OCI-LY1 (cell line): ENCODE results near the gene SLC25A46.

Source experiments
- H2AFZ ChIP-seq: fragments of 200-600 bp; sonication (generic), shearing (Covaris generic); 2 replicates; pipeline ENCODE4 v1.6.0; 2014; ENCODE audit warnings: antibody characterized with exemption, mild to moderate bottlenecking, low read length
- H3F3A ChIP-seq: fragments of 200-600 bp; sonication (generic), shearing (Covaris generic); 2 replicates; pipeline ENCODE4 v1.6.0; 2014; ENCODE audit warnings: mild to moderate bottlenecking, antibody characterized with exemption, low read length, moderate library complexity; ENCODE audit not compliant: insufficient read depth
- H3K27ac ChIP-seq: fragments of 200-600 bp; sonication (generic); 2 replicates; pipeline ENCODE4 v1.5.1; 2014; ENCODE audit warnings: low read length, mixed run types, mild to moderate bottlenecking, low read depth; ENCODE audit not compliant: poor library complexity, severe bottlenecking
- H3K27me3 ChIP-seq: fragments of 200-600 bp; sonication (generic); 2 replicates; pipeline ENCODE4 v1.6.0; 2014; ENCODE audit warnings: antibody characterized with exemption, mild to moderate bottlenecking, low read length, moderate library complexity; ENCODE audit not compliant: insufficient read depth
- H3K36me3 ChIP-seq: fragments of 200-600 bp; sonication (generic); 2 replicates; pipeline ENCODE4 v1.6.1; 2014; ENCODE audit warnings: mild to moderate bottlenecking, antibody characterized with exemption, low read length, moderate library complexity, mixed read lengths; ENCODE audit not compliant: insufficient read depth
- H3K4me1 ChIP-seq: fragments of 200-600 bp; sonication (generic); 2 replicates; pipeline ENCODE4 v1.5.1; 2014; ENCODE audit warnings: mild to moderate bottlenecking, low read length, moderate library complexity; ENCODE audit not compliant: insufficient read depth, severe bottlenecking
- H3K4me2 ChIP-seq: fragments of 200-600 bp; sonication (generic), shearing (Covaris generic); 2 replicates; pipeline ENCODE4 v1.6.1; 2014; ENCODE audit warnings: low read length
- H3K4me3 ChIP-seq: fragments of 200-600 bp; sonication (generic); 2 replicates; pipeline ENCODE4 v1.5.1; 2014; ENCODE audit warnings: low read length, low read depth, mild to moderate bottlenecking, mixed read lengths; ENCODE audit not compliant: poor library complexity, severe bottlenecking
- H3K79me2 ChIP-seq: fragments of 200-600 bp; shearing (Covaris generic); 2 replicates; pipeline ENCODE4 v1.6.1; 2016; ENCODE audit warnings: mixed run types, low read length, mixed read lengths; ENCODE audit not compliant: insufficient read depth
- H3K9ac ChIP-seq: fragments of 200-600 bp; sonication (generic), shearing (Covaris generic); 2 replicates; pipeline ENCODE4 v1.6.1; 2014; ENCODE audit warnings: mild to moderate bottlenecking, low read length, mixed read lengths
- H3K9me2 ChIP-seq: fragments of 200-600 bp; sonication (generic), shearing (Covaris generic); 2 replicates; pipeline ENCODE4 v1.6.1; 2014; ENCODE audit warnings: low read depth, mild to moderate bottlenecking, low read length, mixed read lengths
- H3K9me3 ChIP-seq: fragments of 200-600 bp; shearing (Covaris generic); 2 replicates; pipeline ENCODE4 v1.6.1; 2014; ENCODE audit warnings: low read length, mixed read lengths
- H4K20me1 ChIP-seq: fragments of 200-600 bp; sonication (generic), shearing (Covaris generic); 2 replicates; pipeline ENCODE4 v1.6.0; 2016; ENCODE audit warnings: mild to moderate bottlenecking, low read length; ENCODE audit not compliant: insufficient read depth
- CTCF ChIP-seq: fragments of 200-600 bp; sonication (generic), shearing (Covaris generic); IDR thresholded peaks from 2 replicates; pipeline ENCODE4 v1.5.1; 2017; ENCODE audit warnings: mild to moderate bottlenecking, antibody characterized with exemption, low read length, moderate library complexity, mixed read lengths
- EZH2 ChIP-seq: fragments of 200-600 bp; sonication (generic), shearing (Covaris generic); IDR thresholded peaks from 2 replicates; pipeline ENCODE4 v1.8.0; 2017; ENCODE audit warnings: borderline replicate concordance, mixed run types, mild to moderate bottlenecking, antibody characterized with exemption, low read length, moderate library complexity, mixed read lengths

SLC25A46 gene

GRCh38 chr5:110809006-110809405 lies 70.2 kb downstream of the SLC25A46 start:
- H3K36me3 ChIP-seq, result no peaks in the 10 kb centered on the region
- no peak overlapping the region for H3K9ac ChIP-seq
- no peak overlapping the region for H3K4me3 ChIP-seq
- no peaks in the 10 kb centered on the region for H3F3A ChIP-seq
- no peaks in the 10 kb centered on the region for H3K4me1 ChIP-seq
- H3K9me2 ChIP-seq, result no peaks in the 10 kb centered on the region
- no peaks in the 10 kb centered on the region for H3K27me3 ChIP-seq
- H3K4me2 ChIP-seq, result no peak overlapping the region
- no peaks in the 10 kb centered on the region for H3K79me2 ChIP-seq
- H3K9me3 ChIP-seq, result no peaks in the 10 kb centered on the region
- H2AFZ ChIP-seq, result no peak overlapping the region
- H4K20me1 ChIP-seq, result no peaks in the 10 kb centered on the region
- no peak for TF ChIP-seq EZH2
- TF ChIP-seq CTCF, result no peak
- H3K27ac ChIP-seq, result no peak overlapping the region
